Karpas-422 (cell line): ENCODE measurements around the gene CSRP1. TPM values are rescaled to one million over a fixed set of nuclear protein-coding genes. Genes with fewer than 3 reads are reported as not detected.

Experiments used
- DNase-seq: peaks from one replicate; pipeline ENCODE4 v3.0.0-alpha.2; 2015
- H2AFZ ChIP-seq: fragments of 200-600 bp; sonication (generic); 2 replicates; pipeline ENCODE4 v1.6.1; 2014; ENCODE audit warnings: antibody characterized with exemption, low read length, mixed read lengths
- H3K27ac ChIP-seq: fragments of 200-600 bp; sonication (generic); 2 replicates; pipeline ENCODE4 v1.5.1; 2014; ENCODE audit warnings: mild to moderate bottlenecking, low read length, moderate library complexity
- H3K27me3 ChIP-seq: fragments of 200-600 bp; sonication (generic); 2 replicates; pipeline ENCODE4 v1.6.1; 2014; ENCODE audit warnings: low read length, mixed read lengths
- H3K36me3 ChIP-seq: fragments of 200-600 bp; sonication (generic); 2 replicates; pipeline ENCODE4 v1.6.1; 2014; ENCODE audit warnings: low read length, mixed read lengths; ENCODE audit not compliant: insufficient read depth
- H3K4me1 ChIP-seq: fragments of 200-600 bp; sonication (generic); 2 replicates; pipeline ENCODE4 v1.6.1; 2014; ENCODE audit warnings: mild to moderate bottlenecking, low read length, mixed read lengths
- H3K4me2 ChIP-seq: fragments of 200-600 bp; sonication (generic); 2 replicates; pipeline ENCODE4 v1.6.1; 2014; ENCODE audit warnings: low read length, low read depth, mild to moderate bottlenecking; ENCODE audit not compliant: poor library complexity, severe bottlenecking
- H3K4me3 ChIP-seq: fragments of 200-600 bp; sonication (generic); 2 replicates; pipeline ENCODE4 v1.5.1; 2014; ENCODE audit warnings: mild to moderate bottlenecking, antibody characterized with exemption, low read length, mixed read lengths
- H3K79me2 ChIP-seq: fragments of 200-600 bp; sonication (generic); 2 replicates; pipeline ENCODE4 v1.6.1; 2014; ENCODE audit warnings: mild to moderate bottlenecking, low read length, mixed read lengths
- H3K9ac ChIP-seq: fragments of 200-600 bp; sonication (generic); 2 replicates; pipeline ENCODE4 v1.6.0; 2014; ENCODE audit warnings: low read length
- H3K9me2 ChIP-seq: fragments of 200-600 bp; sonication (generic), shearing (Covaris generic); replicated peaks from 2 replicates; pipeline ENCODE4 v1.6.0; 2014; ENCODE audit warnings: mild to moderate bottlenecking, low read length, moderate library complexity; ENCODE audit not compliant: insufficient read depth
- H3K9me3 ChIP-seq: fragments of 300-700, 200-600 bp; sonication (generic); 2 replicates; pipeline ENCODE4 v1.6.1; 2014; ENCODE audit warnings: low read length, mixed read lengths
- H4K20me1 ChIP-seq: fragments of 200-600 bp; sonication (generic); 2 replicates; pipeline ENCODE4 v1.6.1; 2014; ENCODE audit warnings: mild to moderate bottlenecking, antibody characterized with exemption, low read length, low read depth; ENCODE audit not compliant: insufficient read depth
- total RNA-seq: library from RNA; depleted of rRNA; stranded (reverse); fragments of >200 nt; shearing (Covaris generic); gene quantifications from 2 replicates; pipeline ENCODE4 v1.2.3, GENCODE V29; 2014; ENCODE audit warnings: low replicate concordance

CSRP1 gene
- total RNA-seq, 1 experiment from 2014 or later = 39.8 TPM

GRCh38 chr1:201535046-201535918 lies 28.4 kb upstream of the CSRP1 start:
- Histone ChIP-seq H3K9me2 (no peaks in the 10 kb centered on the region), H3K36me3 (no peaks in the 10 kb centered on the region), H2AFZ (0 out of 2 replicates have a peak overlapping the region, but pooled peaks have one; percentile 33), H3K9ac (peak overlapping the region; percentile 23; the same call in 1 of the 2 replicates), H3K27ac (no peak overlapping the region), H3K4me1 (peaks cover 16% of the 10 kb centered on the region), H3K4me3 (no peak overlapping the region; the same call in 1 of the 2 replicates), H3K9me3 (no peaks in the 10 kb centered on the region), H3K27me3 (no peaks in the 10 kb centered on the region), H4K20me1 (no peaks in the 10 kb centered on the region), H3K4me2 (peak overlapping the region; percentile 45), H3K79me2 (no peaks in the 10 kb centered on the region)
- DNase-seq = peak; percentile 53

GRCh38 chr1:201533836-201534235 lies 26.9 kb upstream of the CSRP1 start:
- Histone ChIP-seq H4K20me1 (no peaks in the 10 kb centered on the region), H3K36me3 (no peaks in the 10 kb centered on the region), H3K9me3 (no peaks in the 10 kb centered on the region), H3K4me1 (peaks cover 16% of the 10 kb centered on the region), H3K27ac (no peak overlapping the region), H3K4me2 (no peak overlapping the region), H3K9ac (no peak overlapping the region), H2AFZ (no peak overlapping the region), H3K79me2 (no peaks in the 10 kb centered on the region), H3K4me3 (no peak overlapping the region), H3K9me2 (no peaks in the 10 kb centered on the region), H3K27me3 (no peaks in the 10 kb centered on the region)
- no peak for DNase-seq

GRCh38 chr1:201531551-201532425 lies 24.9 kb upstream of the CSRP1 start:
- Histone ChIP-seq H3K9me2 (no peaks in the 10 kb centered on the region), H3K9me3 (no peaks in the 10 kb centered on the region), H3K9ac (no peak overlapping the region), H3K27me3 (no peaks in the 10 kb centered on the region), H3K4me1 (peaks cover 16% of the 10 kb centered on the region), H3K79me2 (no peaks in the 10 kb centered on the region), H3K4me3 (no peak overlapping the region), H3K4me2 (no peak overlapping the region), H4K20me1 (no peaks in the 10 kb centered on the region; the same call in 1 of the 2 replicates), H3K36me3 (no peaks in the 10 kb centered on the region), H2AFZ (no peak overlapping the region), H3K27ac (no peak overlapping the region)
- peak; percentile 35 for DNase-seq

- Histone ChIP-seq H3K9ac (no peak overlapping the region), H3K4me1 (peaks cover 13% of the 10 kb centered on the region), H3K79me2 (no peaks in the 10 kb centered on the region), H3K4me3 (no peak overlapping the region), H3K9me3 (no peaks in the 10 kb centered on the region), H2AFZ (no peak overlapping the region), H3K4me2 (no peak overlapping the region), H3K36me3 (no peaks in the 10 kb centered on the region), H3K27me3 (no peaks in the 10 kb centered on the region), H3K9me2 (no peaks in the 10 kb centered on the region), H3K27ac (no peak overlapping the region), H4K20me1 (no peaks in the 10 kb centered on the region; the same call in 1 of the 2 replicates)
- DNase-seq = peak; percentile 81
Measured at GRCh38 chr1:201530741-201531531, 24.0 kb upstream of the CSRP1 start.

GRCh38 chr1:201528631-201529252 lies 21.8 kb upstream of the CSRP1 start:
- no peaks in the 10 kb centered on the region for H3K79me2 ChIP-seq
- no peak overlapping the region for H3K9ac ChIP-seq
- no peak overlapping the region for H2AFZ ChIP-seq
- no peaks in the 10 kb centered on the region; the same call in 1 of the 2 replicates for H4K20me1 ChIP-seq
- H3K27me3 ChIP-seq = no peaks in the 10 kb centered on the region
- no peak overlapping the region for H3K27ac ChIP-seq
- no peaks in the 10 kb centered on the region for H3K4me1 ChIP-seq
- H3K36me3 ChIP-seq = no peaks in the 10 kb centered on the region
- H3K9me3 ChIP-seq = no peaks in the 10 kb centered on the region
- H3K4me3 ChIP-seq = no peak overlapping the region
- H3K4me2 ChIP-seq = no peak overlapping the region
- DNase-seq = peak; percentile 39
- H3K9me2 ChIP-seq = no peaks in the 10 kb centered on the region

- no peaks in the 10 kb centered on the region for H3K9me3 ChIP-seq
- no peaks in the 10 kb centered on the region for H3K27me3 ChIP-seq
- H3K4me1 ChIP-seq = no peaks in the 10 kb centered on the region
- DNase-seq = peak; percentile 12
- no peak overlapping the region for H3K27ac ChIP-seq
- no peak overlapping the region for H3K4me3 ChIP-seq
- no peaks in the 10 kb centered on the region for H3K79me2 ChIP-seq
- no peaks in the 10 kb centered on the region; the same call in 1 of the 2 replicates for H4K20me1 ChIP-seq
- H3K9ac ChIP-seq = no peak overlapping the region
- no peak overlapping the region for H2AFZ ChIP-seq
- no peaks in the 10 kb centered on the region for H3K36me3 ChIP-seq
- no peak overlapping the region for H3K4me2 ChIP-seq
- no peaks in the 10 kb centered on the region for H3K9me2 ChIP-seq
Measured at GRCh38 chr1:201527879-201528278, 21.0 kb upstream of the CSRP1 start.

- Histone ChIP-seq H3K36me3 (no peaks in the 10 kb centered on the region), H3K4me3 (no peak overlapping the region), H3K9ac (no peak overlapping the region), H4K20me1 (no peaks in the 10 kb centered on the region; the same call in 1 of the 2 replicates), H3K79me2 (no peaks in the 10 kb centered on the region), H3K9me2 (no peaks in the 10 kb centered on the region), H3K9me3 (no peaks in the 10 kb centered on the region), H2AFZ (no peak overlapping the region), H3K4me1 (no peaks in the 10 kb centered on the region), H3K27ac (no peak overlapping the region), H3K27me3 (no peaks in the 10 kb centered on the region), H3K4me2 (no peak overlapping the region)
- peak; percentile 19 for DNase-seq
Measured at GRCh38 chr1:201525193-201525778, 18.4 kb upstream of the CSRP1 start.
